NCI-H774 (cell line): ENCODE measurements around the gene ZFPL1.

Experiments used
- DNase-seq: peaks from one replicate; lab custom pipeline; 2025; lab: John Stamatoyannopoulos, UW

The ZFPL1 gene

GRCh38 chr11:65130631-65131416, 46.8 kb downstream of the ZFPL1 start:
- DNase-seq: no peak

DNA sequence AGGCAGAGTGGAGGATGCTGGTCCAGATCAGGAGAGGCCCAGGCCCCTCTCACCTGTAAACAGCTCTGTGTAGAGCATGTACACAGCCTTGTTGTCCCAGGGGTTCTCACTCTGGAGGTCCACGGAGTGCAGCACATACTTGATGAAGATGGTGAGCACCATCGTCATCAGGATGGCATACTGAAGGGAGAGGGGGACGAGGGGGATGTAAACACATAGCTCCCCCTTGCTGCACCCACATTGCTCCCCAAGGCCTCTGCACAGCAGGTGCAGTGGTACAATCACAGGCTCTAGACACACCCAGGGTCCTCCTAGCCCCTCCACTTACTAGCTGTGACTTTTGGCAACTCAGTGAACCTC, 47.4 kb downstream of the ZFPL1 start:
- no peak for DNase-seq

GRCh38 chr11:65131895-65132237, 47.8 kb downstream of the ZFPL1 start:
- no peak for DNase-seq

- DNase-seq: no peak
Observed at GRCh38 chr11:65132238-65132987, 48.4 kb downstream of the ZFPL1 start.

GRCh38 chr11:65132988-65133700, 49.1 kb downstream of the ZFPL1 start:
- peak; percentile 51 for DNase-seq

GRCh38 chr11:65133724-65134123, 49.7 kb downstream of the ZFPL1 start:
- DNase-seq: no peak

- DNase-seq: peak; percentile 90
Observed at GRCh38 chr11:65134240-65134951, 50.4 kb downstream of the ZFPL1 start, which contains the start of gene SYVN1. TSS of gene SYVN1 (minus strand) at chr11:65134519. CDS start at chr11:65133601, 918 bp downstream.

DNA sequence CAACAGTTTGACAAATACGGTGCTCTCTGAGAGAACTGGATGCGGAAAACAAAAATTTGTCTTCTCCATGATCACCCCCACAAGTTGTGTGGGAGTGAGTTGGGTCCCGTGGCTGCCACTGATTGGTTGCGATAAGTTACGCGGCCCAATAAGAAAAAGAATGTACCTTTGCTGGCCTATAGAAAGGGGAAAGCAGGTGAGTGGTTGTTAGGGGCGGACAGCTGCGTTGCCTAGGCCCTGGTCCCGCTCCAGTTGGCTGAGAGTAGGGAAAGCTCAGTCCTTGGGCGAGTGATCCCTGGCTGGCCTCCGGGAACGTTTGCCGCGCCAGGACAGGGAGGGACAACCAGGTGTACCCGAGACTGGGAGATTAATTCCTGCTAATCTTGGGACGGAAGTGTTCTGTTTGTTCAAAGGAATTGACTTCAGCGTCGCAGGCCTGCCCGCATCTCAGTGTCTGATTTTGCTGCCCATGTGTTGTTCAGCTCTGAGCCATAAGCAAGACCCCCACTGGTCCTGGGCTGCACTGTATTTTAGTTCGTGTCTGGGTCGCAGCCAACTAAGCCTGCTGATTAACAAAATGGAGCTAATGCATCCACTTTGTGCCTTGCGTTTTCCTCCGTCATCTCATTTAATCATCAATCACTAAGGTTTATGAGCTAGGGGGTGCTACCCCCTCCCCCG, 51.1 kb downstream of the ZFPL1 start:
- peak; percentile 98 for DNase-seq

DNA sequence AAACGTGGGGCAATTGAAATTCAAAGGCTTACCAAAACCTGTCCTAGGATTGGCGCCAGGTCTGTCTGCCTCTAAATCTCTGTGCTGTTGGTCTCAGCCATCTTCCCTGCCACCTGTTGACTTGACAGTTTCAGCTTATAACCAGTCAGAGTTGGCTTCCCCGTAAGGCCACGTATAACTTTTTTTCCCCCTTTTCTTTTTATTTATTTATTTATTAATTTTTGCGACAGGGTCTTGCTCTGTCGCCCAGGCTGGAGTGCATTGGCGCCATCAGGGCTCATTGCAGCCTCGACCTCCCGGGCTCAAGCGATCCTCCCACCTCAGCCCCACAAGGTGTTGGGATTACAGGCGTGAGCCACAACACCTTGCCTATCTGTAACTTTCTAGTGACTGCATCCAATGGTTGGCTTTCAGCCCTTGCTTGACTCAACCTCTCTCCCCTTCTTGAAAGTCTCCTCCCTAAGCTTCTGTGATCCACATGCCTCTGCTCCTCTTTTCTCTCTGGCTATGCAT, 51.7 kb downstream of the ZFPL1 start:
- DNase-seq: no peak

DNA sequence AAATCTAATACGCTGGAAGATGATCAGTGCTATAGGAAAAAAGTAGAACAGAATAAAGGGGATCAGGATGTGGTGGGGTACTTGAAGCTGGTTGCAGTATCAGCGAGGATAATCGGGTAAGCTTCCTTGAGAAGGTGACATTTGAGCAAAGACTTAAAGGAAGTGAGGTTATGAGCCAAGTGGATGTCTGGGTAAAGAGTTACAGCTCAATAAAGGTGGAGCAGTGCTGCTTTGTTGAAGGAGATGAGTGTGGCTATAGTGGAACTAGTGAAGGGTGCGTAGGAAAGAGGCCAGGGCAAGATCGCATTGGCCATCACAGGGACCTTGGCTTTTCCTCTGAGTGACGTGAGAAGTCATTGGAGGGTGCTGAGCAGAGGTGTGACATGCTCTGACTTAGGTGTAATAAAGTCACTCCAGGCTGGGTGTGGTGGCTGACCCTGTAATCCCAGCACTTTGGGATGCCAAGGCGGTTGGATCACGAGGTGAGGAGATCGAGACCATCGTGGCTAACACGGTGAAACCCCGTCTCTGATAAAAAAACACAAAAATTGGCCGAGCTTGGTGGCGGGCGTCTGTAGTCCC, 52.6 kb downstream of the ZFPL1 start:
- DNase-seq: no peak
